ENCODE measurements around the gene TGIF2LX. TPM values are rescaled to one million over a fixed set of nuclear protein-coding genes. Genes with fewer than 3 reads are reported as not detected.
"Not testable (repeated sequence)": the region's sequence is repeated elsewhere in the genome, so short reads cannot be mapped to it uniquely, and the experiment has no call there.

TGIF2LX gene
- not detected in 2 replicates for polyA plus RNA-seq (2014; cell fraction: cytosol; rRNA removed)
- 0.43 TPM in 1 of 2 replicates, not detected in the other for polyA plus RNA-seq (2014; cell fraction: nucleus; rRNA removed)

- DNase-seq (ENCODE audit: low spot score) = not testable (repeated sequence)
Measured at GRCh38 chrX:89921665-89922064, at the start of gene TGIF2LX. Gene TGIF2LX (plus strand): TSS chrX:89921908. CDS start chrX:89922086, 178 bp downstream.

DNA sequence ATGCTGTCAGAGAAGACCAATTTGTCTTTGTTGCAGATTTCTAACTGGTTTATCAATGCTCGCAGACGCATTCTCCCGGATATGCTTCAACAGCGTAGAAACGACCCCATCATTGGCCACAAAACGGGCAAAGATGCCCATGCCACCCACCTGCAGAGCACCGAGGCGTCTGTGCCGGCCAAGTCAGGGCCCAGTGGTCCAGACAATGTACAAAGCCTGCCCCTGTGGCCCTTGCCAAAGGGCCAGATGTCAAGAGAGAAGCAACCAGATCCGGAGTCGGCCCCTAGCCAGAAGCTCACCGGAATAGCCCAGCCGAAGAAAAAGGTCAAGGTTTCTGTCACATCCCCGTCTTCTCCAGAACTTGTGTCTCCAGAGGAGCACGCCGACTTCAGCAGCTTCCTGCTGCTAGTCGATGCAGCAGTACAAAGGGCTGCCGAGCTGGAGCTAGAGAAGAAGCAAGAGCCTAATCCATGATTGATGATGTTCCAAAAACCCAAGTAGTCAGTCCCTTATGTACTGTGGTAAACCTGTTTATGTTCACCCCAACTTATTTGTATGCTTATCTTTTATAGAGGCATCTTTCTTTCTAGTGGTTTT is 728 bp downstream of the TGIF2LX start:
- DNase-seq (ENCODE audit: low spot score) = not testable (repeated sequence)

GRCh38 chrX:89943077-89943476 is 21.4 kb downstream of the TGIF2LX start:
- DNase-seq (ENCODE audit: low spot score) = not testable (repeated sequence)

- DNase-seq (ENCODE audit: low spot score) = not testable (repeated sequence)
Measured at GRCh38 chrX:89965588-89965987, 43.9 kb downstream of the TGIF2LX start.

Data from SK-N-DZ (cell line).